OCI-LY7 (cell line): ENCODE measurements around the gene AAGAB. TPM values are rescaled to one million over a fixed set of nuclear protein-coding genes. Genes with fewer than 3 reads are reported as not detected.

ENCODE experiments used
- BruUV-seq: library from RNA; stranded (reverse); fragments of 400-500 nt; replicated peaks from 2 replicates; lab custom pipeline; 2021; lab: Mats Ljungman, UMichigan
- CTCF ChIA-PET: fragments of 300-600 bp; sonication (Branson Sonifier 250); formaldehyde crosslinking; loops from one replicate; lab custom pipeline; 2022; ENCODE audit warnings: antibody characterized with exemption; ENCODE audit not compliant: unreplicated experiment; lab: Charles Lee
- POLR2A ChIA-PET: fragments of 300-600 bp; sonication (Branson Sonifier 250); formaldehyde crosslinking; loops from one replicate; lab custom pipeline; 2022; ENCODE audit warnings: antibody characterized with exemption; lab: Charles Lee
- DNase-seq: peaks from one replicate; pipeline ENCODE4 v3.0.0-alpha.2; 2015; ENCODE audit warnings: low spot score
- H2AFZ ChIP-seq: fragments of 200-600 bp; sonication (generic), shearing (Covaris generic); 2 replicates; pipeline ENCODE4 v1.6.1; 2014; ENCODE audit warnings: mild to moderate bottlenecking, antibody characterized with exemption, low read length, moderate library complexity
- H3K27ac ChIP-seq: fragments of 200-600 bp; sonication (generic); 2 replicates; pipeline ENCODE4 v1.5.1; 2014; ENCODE audit warnings: mixed run types, low read depth, mild to moderate bottlenecking, moderate library complexity, low read length, inconsistent platforms; ENCODE audit not compliant: poor library complexity, severe bottlenecking
- H3K36me3 ChIP-seq: fragments of 200-600 bp; sonication (generic); 2 replicates; pipeline ENCODE4 v1.6.1; 2014; ENCODE audit warnings: mild to moderate bottlenecking, antibody characterized with exemption, low read length, moderate library complexity, mixed read lengths; ENCODE audit not compliant: insufficient read depth
- H3K4me1 ChIP-seq: fragments of 200-600 bp; sonication (generic); 2 replicates; pipeline ENCODE4 v1.5.1; 2014; ENCODE audit warnings: mild to moderate bottlenecking, low read length; ENCODE audit not compliant: insufficient read depth, poor library complexity, severe bottlenecking
- H3K4me2 ChIP-seq: fragments of 200-600 bp; sonication (generic); 2 replicates; pipeline ENCODE4 v1.6.1; 2014; ENCODE audit warnings: mild to moderate bottlenecking, low read length
- H3K4me3 ChIP-seq: fragments of 200-600 bp; sonication (generic); 2 replicates; pipeline ENCODE4 v1.5.1; 2014; ENCODE audit warnings: mild to moderate bottlenecking, low read depth, low read length; ENCODE audit not compliant: poor library complexity, severe bottlenecking
- H3K79me2 ChIP-seq: fragments of 200-600 bp; sonication (generic); 2 replicates; pipeline ENCODE4 v1.6.1; 2016; ENCODE audit warnings: low read depth, mild to moderate bottlenecking, low read length, moderate library complexity, mixed read lengths; ENCODE audit not compliant: insufficient read depth
- H3K9me2 ChIP-seq: fragments of 200-600 bp; sonication (generic); 2 replicates; pipeline ENCODE4 v1.6.1; 2016; ENCODE audit warnings: mild to moderate bottlenecking, low read length, mixed read lengths; ENCODE audit not compliant: insufficient read depth
- H3K9me3 ChIP-seq: fragments of 200-600 bp; sonication (generic); 2 replicates; pipeline ENCODE4 v1.6.1; 2014; ENCODE audit warnings: mild to moderate bottlenecking, mixed run types, low read length, mixed read lengths
- H4K20me1 ChIP-seq: fragments of 200-600 bp; sonication (generic); 2 replicates; pipeline ENCODE4 v1.6.1; 2014; ENCODE audit warnings: mild to moderate bottlenecking, antibody characterized with exemption, low read length, moderate library complexity, mixed read lengths; ENCODE audit not compliant: insufficient read depth
- CTCF ChIP-seq: fragments of 200-600 bp; sonication (generic); conservative IDR thresholded peaks from 2 replicates; pipeline ENCODE4 v1.5.1; 2014; ENCODE audit warnings: mild to moderate bottlenecking, antibody characterized with exemption, low read length, moderate library complexity, mixed read lengths
- EZH2phosphoT487 ChIP-seq: fragments of 200-600 bp; sonication (generic); IDR thresholded peaks from 2 replicates; pipeline ENCODE4 v1.6.1; 2018; ENCODE audit warnings: low read depth, borderline replicate concordance, mild to moderate bottlenecking, mixed run types, antibody characterized with exemption, low read length, moderate library complexity, mixed read lengths
- intact Hi-C: fragments of 100-400 bp; cut with micrococcal nuclease; formaldehyde crosslinking; loops from one replicate; pipeline ENCODE4 v1.10.0; 2022; ENCODE audit not compliant: unreplicated experiment
- total RNA-seq, 2 experiments: library from RNA; depleted of rRNA in 1 of 2; stranded (reverse); fragments of >200 nt in 1 of 2; shearing (Covaris generic) in 1 of 2; gene quantifications; 2 replicates each; pipeline ENCODE4 v1.2.3, GENCODE V29; 2014 to 2022

Gene AAGAB
- total RNA-seq, 2 experiments from 2014 or later, result 31.0 to 39.9 TPM

GRCh38 chr15:67199391-67199790 lies 55.1 kb downstream of the AAGAB start:
- H3K4me3 ChIP-seq, result no peak overlapping the region
- intact Hi-C loops, result loop anchor here (5.0 kb wide), 1 partner anchor 252 kb away; no protein-coding TSS in a partner anchor

GRCh38 chr15:67198157-67198754 lies 56.2 kb downstream of the AAGAB start:
- Histone ChIP-seq H3K9me3 (no peaks in the 10 kb centered on the region), H3K4me1 (peaks cover 18% of the 10 kb centered on the region), H2AFZ (no peak overlapping the region), H3K4me3 (no peak overlapping the region), H3K36me3 (peaks cover 37% of the 10 kb centered on the region), H3K4me2 (peak overlapping the region; percentile 28), H3K27ac (peak overlapping the region; percentile 10), H3K9me2 (no peaks in the 10 kb centered on the region), H3K79me2 (no peaks in the 10 kb centered on the region), H4K20me1 (no peaks in the 10 kb centered on the region)
- TF ChIP-seq EZH2phosphoT487 (no peak), CTCF (no peak)
- intact Hi-C loops, result loop anchor here (5.0 kb wide), 1 partner anchor 251 kb away; no protein-coding TSS in a partner anchor
- POLR2A ChIA-PET, result interaction anchor here (0.6 kb wide), 2 partner anchors 55 to 1912 kb away, joined by 3 to 4 read pairs; no protein-coding TSS in a partner anchor
- CTCF ChIA-PET, result interaction anchor here (0.5 kb wide), 1 partner anchor 84 kb away, joined by 4 read pairs; no protein-coding TSS in a partner anchor
- BruUV-seq, result no TSS peak
- DNase-seq, result peak; percentile 61

More at GRCh38 chr15:67199391-67199790, 55.1 kb downstream of the AAGAB start:
- H3K4me1 ChIP-seq, result peaks cover 18% of the 10 kb centered on the region
- H3K9me2 ChIP-seq, result no peaks in the 10 kb centered on the region
- no peaks in the 10 kb centered on the region for H3K9me3 ChIP-seq
- no peak overlapping the region for H2AFZ ChIP-seq
- H3K36me3 ChIP-seq, result peaks cover 44% of the 10 kb centered on the region
- DNase-seq, result no peak
- no peak overlapping the region for H3K27ac ChIP-seq
- ChIA-PET POLR2A (interaction anchor here (0.6 kb wide), 1 partner anchor 514 kb away, joined by 3 read pairs; no protein-coding TSS in a partner anchor), CTCF (no interaction called here)
- BruUV-seq, result no TSS peak
- H3K79me2 ChIP-seq, result no peaks in the 10 kb centered on the region
- TF ChIP-seq CTCF (no peak), EZH2phosphoT487 (no peak)
- H4K20me1 ChIP-seq, result no peaks in the 10 kb centered on the region
- no peak overlapping the region for H3K4me2 ChIP-seq

GRCh38 chr15:67197364-67197695 lies 57.1 kb downstream of the AAGAB start:
- ChIA-PET POLR2A (no interaction called here), CTCF (no interaction called here)
- no TSS peak for BruUV-seq
- H3K9me2 ChIP-seq, result no peaks in the 10 kb centered on the region
- intact Hi-C loops, result loop anchor here (5.0 kb wide), 1 partner anchor 250 kb away; no protein-coding TSS in a partner anchor
- no peak overlapping the region for H3K27ac ChIP-seq
- no peaks in the 10 kb centered on the region for H3K9me3 ChIP-seq
- TF ChIP-seq EZH2phosphoT487, result no peak
- TF ChIP-seq CTCF, result no peak
- H3K4me1 ChIP-seq, result peaks cover 18% of the 10 kb centered on the region
- DNase-seq, result no peak
- H3K4me3 ChIP-seq, result no peak overlapping the region
- H3K36me3 ChIP-seq, result peaks cover 38% of the 10 kb centered on the region
- no peaks in the 10 kb centered on the region for H3K79me2 ChIP-seq
- no peaks in the 10 kb centered on the region for H4K20me1 ChIP-seq
- no peak overlapping the region for H2AFZ ChIP-seq
- H3K4me2 ChIP-seq, result no peak overlapping the region
